Astrocyte (in vitro differentiated cells and primary cell): ENCODE data around the gene RIOK3.

Experiments
- CTCF ChIP-seq: IDR thresholded peaks from 2 replicates; pipeline ENCODE4 v1.5.1; 2011; ENCODE audit warnings: low read depth, mild to moderate bottlenecking, inconsistent platforms, low read length, moderate library complexity; ENCODE audit not compliant: insufficient read depth
- EZH2 ChIP-seq: IDR thresholded peaks from 2 replicates; pipeline ENCODE4 v1.6.1; 2012; ENCODE audit warnings: mild to moderate bottlenecking, low read length, inconsistent platforms; ENCODE audit not compliant: insufficient read depth

- TF ChIP-seq CTCF, result no peak
- no peak for TF ChIP-seq EZH2
Observed at GRCh38 chr18:23451011-23451410, 2.1 kb upstream of the RIOK3 start.
